Globus pallidus (tissue), 1 donor: ENCODE data around the gene CGN.

Experiments used
- DNase-seq: peaks from one replicate; pipeline ENCODE4 v3.0.0-alpha.2; 2015; ENCODE audit warnings: low spot score

The CGN gene

GRCh38 chr1:151526735-151527525, 15.7 kb downstream of the CGN start:
- DNase-seq = no peak

- no peak for DNase-seq
Measured at GRCh38 chr1:151529211-151529702, 18.1 kb downstream of the CGN start.

- DNase-seq = no peak
Measured at GRCh38 chr1:151529781-151530180, 18.6 kb downstream of the CGN start.

GRCh38 chr1:151530461-151530860, 19.3 kb downstream of the CGN start:
- no peak for DNase-seq

GRCh38 chr1:151533870-151534269, 22.7 kb downstream of the CGN start:
- no peak for DNase-seq

- DNase-seq = peak; percentile 56
Measured at GRCh38 chr1:151534662-151535278, 23.6 kb downstream of the CGN start.

GRCh38 chr1:151535326-151536271, 24.4 kb downstream of the CGN start:
- DNase-seq = no peak

GRCh38 chr1:151536499-151536898, 25.3 kb downstream of the CGN start:
- DNase-seq = no peak

GRCh38 chr1:151537112-151537511, 25.9 kb downstream of the CGN start:
- DNase-seq = no peak

GRCh38 chr1:151539321-151540020, 28.3 kb downstream of the CGN start:
- peak; percentile 41 for DNase-seq

- DNase-seq = peak; percentile 82
Measured at GRCh38 chr1:151540021-151540981, 29.1 kb downstream of the CGN start, which contains the start of gene TUFT1. TSS of gene TUFT1 (plus strand) at chr1:151540309. CDS start at chr1:151540367, 58 bp downstream.

GRCh38 chr1:151540982-151541377, 29.8 kb downstream of the CGN start:
- no peak for DNase-seq

GRCh38 chr1:151541752-151542151, 30.6 kb downstream of the CGN start:
- DNase-seq = no peak

- no peak for DNase-seq
Measured at GRCh38 chr1:151542710-151543129, 31.5 kb downstream of the CGN start.

GRCh38 chr1:151545542-151545941, 34.4 kb downstream of the CGN start:
- no peak for DNase-seq

- DNase-seq = no peak
Measured at GRCh38 chr1:151546011-151546925, 35.1 kb downstream of the CGN start.

GRCh38 chr1:151547119-151547899, 36.1 kb downstream of the CGN start:
- no peak for DNase-seq

GRCh38 chr1:151547900-151548230, 36.7 kb downstream of the CGN start:
- no peak for DNase-seq

GRCh38 chr1:151549199-151549598, 38.0 kb downstream of the CGN start:
- DNase-seq = no peak
